CD4-positive, alpha-beta T cell treated with Interleukin-6 for 4 hours (primary cell): ENCODE measurements around the gene CFAP161.
"Not testable (repeated sequence)": the region's sequence is repeated elsewhere in the genome, so short reads cannot be mapped to it uniquely, and the experiment has no call there.

ENCODE experiments used
- DNase-seq: peaks from one replicate; pipeline ENCODE4 v3.0.0-alpha.2; 2020; ENCODE audit warnings: mixed read lengths

Gene CFAP161

GRCh38 chr15:81108427-81108826 lies 25.6 kb upstream of the CFAP161 start:
- DNase-seq, result peak; percentile 14

GRCh38 chr15:81111018-81111417 lies 23.1 kb upstream of the CFAP161 start:
- DNase-seq, result no peak

- DNase-seq, result no peak
Observed at GRCh38 chr15:81111510-81112470, 22.3 kb upstream of the CFAP161 start.

GRCh38 chr15:81113204-81113657 lies 20.8 kb upstream of the CFAP161 start:
- DNase-seq, result no peak

GRCh38 chr15:81113861-81114291 lies 20.2 kb upstream of the CFAP161 start:
- DNase-seq, result no peak

- no peak for DNase-seq
Observed at GRCh38 chr15:81115054-81115939, 18.8 kb upstream of the CFAP161 start.

GRCh38 chr15:81117136-81117535 lies 16.9 kb upstream of the CFAP161 start:
- no peak for DNase-seq

- DNase-seq, result no peak
Observed at GRCh38 chr15:81117581-81117980, 16.5 kb upstream of the CFAP161 start.

GRCh38 chr15:81118361-81118760 lies 15.7 kb upstream of the CFAP161 start:
- DNase-seq, result no peak

- DNase-seq, result no peak
Observed at GRCh38 chr15:81120069-81120468, 14.0 kb upstream of the CFAP161 start.

- DNase-seq, result no peak
Observed at GRCh38 chr15:81126892-81127291, 7.2 kb upstream of the CFAP161 start.

GRCh38 chr15:81141478-81141877 lies 7.4 kb downstream of the CFAP161 start:
- not testable (repeated sequence) for DNase-seq

GRCh38 chr15:81146006-81146405 lies 11.9 kb downstream of the CFAP161 start:
- DNase-seq, result no peak

- no peak for DNase-seq
Observed at GRCh38 chr15:81146466-81146865, 12.4 kb downstream of the CFAP161 start.

GRCh38 chr15:81151389-81151788 lies 17.3 kb downstream of the CFAP161 start:
- DNase-seq, result no peak

GRCh38 chr15:81152339-81152738 lies 18.3 kb downstream of the CFAP161 start:
- DNase-seq, result no peak

- no peak for DNase-seq
Observed at GRCh38 chr15:81152799-81153198, 18.7 kb downstream of the CFAP161 start.

GRCh38 chr15:81155375-81156218 lies 21.5 kb downstream of the CFAP161 start:
- no peak for DNase-seq

- no peak for DNase-seq
Observed at GRCh38 chr15:81156324-81156723, 22.3 kb downstream of the CFAP161 start.

- DNase-seq, result no peak
Observed at GRCh38 chr15:81157195-81157938, 23.3 kb downstream of the CFAP161 start.

- DNase-seq, result no peak
Observed at GRCh38 chr15:81157939-81158223, 23.8 kb downstream of the CFAP161 start.

GRCh38 chr15:81158561-81158960 lies 24.5 kb downstream of the CFAP161 start:
- DNase-seq, result not testable (repeated sequence)
